Mesothelial cell of epicardium (in vitro differentiated cells): ENCODE results near the gene OR8A1. TPM values are rescaled to one million over a fixed set of nuclear protein-coding genes. Genes with fewer than 3 reads are reported as not detected.
A peak's percentile ranks its signal among the peaks of the same experiment; 100 is the strongest.

ENCODE experiments used
- DNase-seq, 2 experiments: peaks; one replicate each; pipeline ENCODE4 v3.0.0; 2021; ENCODE audit warnings: low spot score in 2 of 2; ENCODE audit not compliant: unreplicated experiment in 2 of 2
- H3K27ac Mint-ChIP-seq: 2 replicates; pipeline ENCODE4 v1.8.0; 2021; ENCODE audit warnings: mixed read lengths
- H3K27me3 Mint-ChIP-seq: 2 replicates; pipeline ENCODE4 v1.8.0; 2021; ENCODE audit warnings: low read depth, mixed read lengths
- H3K36me3 Mint-ChIP-seq: 2 replicates; pipeline ENCODE4 v1.8.0; 2021; ENCODE audit warnings: mixed read lengths
- H3K4me1 Mint-ChIP-seq: 2 replicates; pipeline ENCODE4 v1.8.0; 2021; ENCODE audit warnings: mixed read lengths
- H3K4me3 Mint-ChIP-seq: 2 replicates; pipeline ENCODE4 v1.8.0; 2021; ENCODE audit warnings: mild to moderate bottlenecking, moderate library complexity, mixed read lengths
- H3K9me3 Mint-ChIP-seq: 2 replicates; pipeline ENCODE4 v1.8.0; 2021; ENCODE audit warnings: mixed read lengths
- total RNA-seq: library from RNA; stranded (reverse); gene quantifications from 3 replicates; pipeline ENCODE4 v1.2.1, GENCODE V29; 2021
- TF ChIP-seq, protein P1 (sequence below): fragments of 200-600 bp; sonication (generic); IDR thresholded peaks from one replicate; pipeline ENCODE4 v1.5.0; 2021; ENCODE audit warnings: antibody characterized with exemption; ENCODE audit not compliant: unreplicated experiment

The OR8A1 gene
- total RNA-seq, 1 donor from 2014 or later: not detected

DNA sequence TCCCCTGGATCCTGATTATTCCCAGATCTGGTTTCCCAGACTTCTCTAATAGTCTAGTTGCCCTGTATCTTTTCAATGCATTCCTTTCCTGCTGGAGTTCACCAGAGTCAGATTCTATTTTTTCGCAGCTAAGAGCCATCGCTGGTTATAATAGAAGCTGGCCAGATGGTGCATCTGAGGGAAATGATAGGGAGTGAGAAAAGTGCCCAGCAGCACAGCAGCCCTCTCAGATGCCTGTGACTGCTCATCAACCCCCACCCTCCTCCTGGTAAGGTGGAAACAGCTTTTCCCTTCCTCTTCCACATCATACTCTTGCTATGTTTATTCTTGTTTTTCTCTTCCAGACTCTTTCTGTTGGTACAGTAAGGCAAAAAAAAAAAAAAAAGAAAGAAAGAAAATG is 12.8 kb downstream of the OR8A1 start:
- no peaks in the 10 kb centered on the region for H3K36me3 Mint-ChIP-seq
- H3K27ac Mint-ChIP-seq: no peak overlapping the region
- TF ChIP-seq, protein P1, sequence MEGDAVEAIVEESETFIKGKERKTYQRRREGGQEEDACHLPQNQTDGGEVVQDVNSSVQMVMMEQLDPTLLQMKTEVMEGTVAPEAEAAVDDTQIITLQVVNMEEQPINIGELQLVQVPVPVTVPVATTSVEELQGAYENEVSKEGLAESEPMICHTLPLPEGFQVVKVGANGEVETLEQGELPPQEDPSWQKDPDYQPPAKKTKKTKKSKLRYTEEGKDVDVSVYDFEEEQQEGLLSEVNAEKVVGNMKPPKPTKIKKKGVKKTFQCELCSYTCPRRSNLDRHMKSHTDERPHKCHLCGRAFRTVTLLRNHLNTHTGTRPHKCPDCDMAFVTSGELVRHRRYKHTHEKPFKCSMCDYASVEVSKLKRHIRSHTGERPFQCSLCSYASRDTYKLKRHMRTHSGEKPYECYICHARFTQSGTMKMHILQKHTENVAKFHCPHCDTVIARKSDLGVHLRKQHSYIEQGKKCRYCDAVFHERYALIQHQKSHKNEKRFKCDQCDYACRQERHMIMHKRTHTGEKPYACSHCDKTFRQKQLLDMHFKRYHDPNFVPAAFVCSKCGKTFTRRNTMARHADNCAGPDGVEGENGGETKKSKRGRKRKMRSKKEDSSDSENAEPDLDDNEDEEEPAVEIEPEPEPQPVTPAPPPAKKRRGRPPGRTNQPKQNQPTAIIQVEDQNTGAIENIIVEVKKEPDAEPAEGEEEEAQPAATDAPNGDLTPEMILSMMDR: no peak
- DNase-seq: no peak
- no peaks in the 10 kb centered on the region for H3K9me3 Mint-ChIP-seq
- no peak overlapping the region for H3K4me3 Mint-ChIP-seq
- H3K4me1 Mint-ChIP-seq: no peaks in the 10 kb centered on the region
- H3K27me3 Mint-ChIP-seq: peaks cover 16% of the 10 kb centered on the region

DNA sequence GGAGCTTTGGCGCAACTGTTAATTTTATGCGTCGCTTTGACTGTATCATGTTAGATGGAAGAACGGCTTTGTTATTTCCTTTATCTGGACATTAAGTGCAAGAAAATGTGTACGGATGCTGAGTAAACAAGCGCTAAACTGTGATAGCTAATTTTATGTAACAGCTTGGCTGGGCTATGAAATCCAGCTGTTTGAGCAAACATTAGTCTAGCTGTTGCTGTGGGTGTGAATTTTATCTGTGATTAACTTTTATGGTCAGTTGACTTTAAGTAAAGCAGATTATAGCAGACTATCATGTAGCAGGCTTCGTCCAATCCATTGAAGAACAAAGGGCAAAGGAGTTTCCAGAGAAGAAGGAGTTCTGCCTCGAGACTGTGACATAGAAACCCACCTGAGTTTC is 14.0 kb downstream of the OR8A1 start:
- no peaks in the 10 kb centered on the region for H3K9me3 Mint-ChIP-seq
- no peaks in the 10 kb centered on the region for H3K4me1 Mint-ChIP-seq
- H3K4me3 Mint-ChIP-seq: no peak overlapping the region
- TF ChIP-seq, protein P1: no peak
- peaks cover 23% of the 10 kb centered on the region for H3K27me3 Mint-ChIP-seq
- H3K36me3 Mint-ChIP-seq: no peaks in the 10 kb centered on the region
- no peak for DNase-seq
- H3K27ac Mint-ChIP-seq: no peak overlapping the region

DNA sequence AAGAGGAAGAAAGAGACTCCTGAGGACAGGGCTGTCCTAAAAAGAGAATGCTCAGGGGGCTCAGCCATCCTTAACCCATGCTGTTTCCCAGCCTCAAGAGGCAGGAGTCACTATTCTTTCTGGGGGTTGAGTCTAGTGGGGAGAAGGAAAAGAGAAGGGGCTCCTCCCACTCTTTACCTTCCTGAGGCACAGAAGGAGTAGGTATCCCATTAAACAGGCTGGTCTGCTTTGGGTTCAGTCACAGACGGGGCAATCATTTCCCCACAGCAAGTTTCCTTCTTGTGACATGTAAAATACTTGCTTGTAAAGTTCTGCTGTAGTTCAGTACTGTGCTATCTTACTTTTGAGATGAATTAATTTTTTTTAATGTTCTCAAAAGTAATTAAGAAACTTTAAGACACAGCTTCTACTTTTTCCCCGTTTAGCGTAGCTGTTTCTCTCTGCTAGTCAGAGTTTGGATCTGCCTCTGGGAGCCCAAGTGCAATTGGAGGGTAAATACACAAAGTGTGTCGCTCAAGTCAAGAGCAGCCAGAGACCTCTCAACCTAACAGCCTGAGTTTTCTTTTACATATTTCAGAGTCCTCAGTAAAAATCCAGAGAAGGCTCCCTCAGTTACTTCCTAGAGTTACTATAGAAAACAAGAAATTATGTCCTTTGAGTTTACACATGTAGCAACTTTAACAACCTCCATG is 15.0 kb downstream of the OR8A1 start:
- DNase-seq: no peak
- TF ChIP-seq, protein P1: no peak
- Mint-ChIP-seq H3K36me3 (no peaks in the 10 kb centered on the region), H3K27me3 (peaks cover 29% of the 10 kb centered on the region), H3K9me3 (no peaks in the 10 kb centered on the region), H3K4me3 (no peak overlapping the region), H3K4me1 (no peaks in the 10 kb centered on the region), H3K27ac (no peak overlapping the region)

DNA sequence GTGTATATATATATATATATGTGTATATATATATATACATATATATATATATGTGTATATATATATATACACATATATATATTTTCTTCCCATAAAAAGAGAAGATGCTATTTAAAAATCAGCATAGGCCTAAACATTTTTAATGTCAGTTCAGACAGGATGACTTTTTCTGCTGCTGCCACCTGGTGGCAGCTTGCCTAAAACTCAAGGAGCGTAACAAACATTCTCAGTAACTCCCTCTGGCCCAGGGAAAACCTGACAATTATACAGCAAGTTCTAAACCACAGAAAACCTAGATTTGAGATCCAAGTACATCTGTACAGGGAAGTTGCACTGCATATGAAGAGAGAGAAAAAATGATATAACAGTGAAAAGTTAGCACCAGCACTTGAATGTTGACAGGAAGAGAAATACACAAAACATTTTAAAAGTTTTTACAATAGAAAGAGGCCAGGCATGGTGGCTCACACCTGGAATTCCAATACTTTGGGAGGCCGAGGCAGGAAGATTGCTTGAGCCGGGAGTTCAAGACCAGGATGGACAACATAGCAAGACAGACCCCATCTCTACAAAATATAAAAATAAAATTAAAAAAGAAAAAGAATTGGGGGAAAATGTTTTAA is 16.6 kb downstream of the OR8A1 start:
- Mint-ChIP-seq H3K27ac (no peak overlapping the region), H3K36me3 (no peaks in the 10 kb centered on the region), H3K4me3 (no peak overlapping the region), H3K27me3 (peaks cover 36% of the 10 kb centered on the region), H3K9me3 (no peaks in the 10 kb centered on the region), H3K4me1 (no peaks in the 10 kb centered on the region)
- TF ChIP-seq, protein P1: peak; percentile 78
- peak; percentile 24 to 65 for DNase-seq

DNA sequence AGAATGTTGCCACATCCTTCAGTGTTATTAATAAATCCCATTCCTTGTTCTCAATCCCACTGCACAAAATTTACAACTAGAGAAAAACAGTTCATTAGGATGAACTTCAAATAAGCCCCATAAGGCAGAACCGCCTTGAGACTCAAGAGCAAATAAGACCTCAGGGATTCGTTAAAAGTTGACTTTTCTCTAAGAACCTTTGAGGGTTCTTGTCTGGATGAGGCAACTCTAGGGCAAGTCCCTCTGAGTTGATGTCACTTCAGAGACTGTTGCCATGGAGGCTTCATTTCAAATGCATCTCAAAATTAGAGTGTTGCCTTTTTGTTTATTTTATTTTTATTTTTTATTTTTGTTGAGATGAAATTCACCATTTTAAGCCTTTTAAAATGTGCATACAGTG is 21.6 kb downstream of the OR8A1 start:
- TF ChIP-seq, protein P1: no peak
- no peak for DNase-seq
- Mint-ChIP-seq H3K9me3 (no peaks in the 10 kb centered on the region), H3K27me3 (peaks cover 48% of the 10 kb centered on the region), H3K27ac (no peak overlapping the region), H3K4me1 (no peaks in the 10 kb centered on the region), H3K36me3 (no peaks in the 10 kb centered on the region), H3K4me3 (no peak overlapping the region)
